ENCODE measurements around the gene MED27. TPM values are rescaled to one million over a fixed set of nuclear protein-coding genes. Genes with fewer than 3 reads are reported as not detected.
"Not testable (repeated sequence)": the region's sequence is repeated elsewhere in the genome, so short reads cannot be mapped to it uniquely, and the experiment has no call there.

MED27 gene
- total RNA-seq, 1 experiment from 2014 or later: 49.6 TPM

GRCh38 chr9:132077881-132078698 lies 1.6 kb downstream of the MED27 start:
- DNase-seq (ENCODE audit: low read depth): peak; percentile 72

- DNase-seq (ENCODE audit: low read depth): no peak
These were observed 3.8 kb downstream of the MED27 start for GRCh38 chr9:132075853-132076252.

GRCh38 chr9:132074736-132075135 lies 4.9 kb downstream of the MED27 start:
- peak; percentile 23 for DNase-seq (ENCODE audit: low read depth)

DNA sequence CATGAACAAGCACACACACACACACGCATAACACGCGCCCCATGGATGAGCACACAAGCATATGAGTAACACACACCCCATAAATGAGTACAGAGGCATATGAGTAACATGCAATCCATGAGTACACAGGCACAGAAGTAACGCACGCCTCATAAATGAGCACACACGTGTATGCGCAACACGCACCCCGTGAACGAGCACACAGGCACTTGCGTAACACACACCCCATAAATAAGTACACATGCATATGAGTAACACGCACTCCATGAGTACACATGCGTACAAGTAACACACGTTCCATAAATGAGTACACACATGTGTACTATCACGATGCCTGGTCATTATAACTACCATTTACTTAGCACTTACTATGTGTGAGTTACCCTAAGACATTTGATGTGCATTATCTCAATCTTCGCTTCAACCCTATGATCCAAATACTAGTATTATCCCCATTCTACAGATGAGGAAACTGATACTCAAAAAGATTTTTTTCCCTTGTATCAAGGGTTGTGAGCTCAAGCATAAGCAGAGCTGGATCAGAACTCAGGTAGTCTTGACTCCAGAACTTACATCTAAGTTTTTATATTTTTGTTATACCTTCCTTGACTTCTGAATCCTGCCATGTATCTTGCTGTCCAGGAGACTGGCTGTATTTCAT lies 7.7 kb downstream of the MED27 start:
- DNase-seq (ENCODE audit: low read depth): no peak

- peak; percentile 17 for DNase-seq (ENCODE audit: low read depth)
These were observed 10.4 kb downstream of the MED27 start for GRCh38 chr9:132069046-132069898.

DNA sequence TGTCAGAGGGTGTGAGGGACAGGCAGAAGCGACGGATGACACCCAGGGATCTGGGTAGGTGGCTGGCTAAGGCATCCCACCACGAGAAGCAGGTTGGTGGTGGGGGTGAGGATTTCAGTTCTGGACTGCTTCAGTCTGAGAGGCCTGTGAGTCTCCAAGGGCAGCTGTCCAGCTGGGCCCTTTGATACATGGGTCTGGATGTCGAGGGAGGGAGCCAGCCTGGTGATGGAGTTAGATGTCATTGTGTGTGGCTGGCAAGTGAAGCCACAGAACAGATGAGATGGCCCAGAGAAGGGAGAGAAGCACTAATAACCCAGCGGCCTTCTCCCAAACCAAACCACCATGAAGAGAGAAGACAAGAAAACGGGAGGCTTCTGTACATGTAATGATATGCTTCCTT lies 11.1 kb downstream of the MED27 start:
- no peak for DNase-seq (ENCODE audit: low read depth)

DNA sequence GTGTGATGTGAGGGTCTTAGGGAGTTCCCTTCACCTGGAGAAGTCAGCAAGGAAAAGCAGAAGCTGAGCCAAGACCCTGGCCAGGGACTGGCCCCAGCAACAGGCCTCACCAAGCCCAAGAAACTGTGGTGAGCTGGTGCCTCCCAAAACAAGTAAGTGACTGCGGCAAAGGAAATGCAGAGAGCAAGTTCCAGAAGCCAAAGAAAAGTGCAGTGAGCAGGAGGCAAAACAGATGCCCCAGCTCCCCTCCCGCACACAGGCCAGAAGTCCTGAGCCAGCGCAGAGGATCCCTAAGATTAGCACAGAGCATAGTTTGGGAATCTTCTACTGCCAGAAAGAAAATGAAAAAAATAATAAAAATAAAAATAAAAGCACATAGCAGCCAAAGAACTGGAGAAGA lies 13.2 kb downstream of the MED27 start:
- DNase-seq (ENCODE audit: low read depth): no peak

DNA sequence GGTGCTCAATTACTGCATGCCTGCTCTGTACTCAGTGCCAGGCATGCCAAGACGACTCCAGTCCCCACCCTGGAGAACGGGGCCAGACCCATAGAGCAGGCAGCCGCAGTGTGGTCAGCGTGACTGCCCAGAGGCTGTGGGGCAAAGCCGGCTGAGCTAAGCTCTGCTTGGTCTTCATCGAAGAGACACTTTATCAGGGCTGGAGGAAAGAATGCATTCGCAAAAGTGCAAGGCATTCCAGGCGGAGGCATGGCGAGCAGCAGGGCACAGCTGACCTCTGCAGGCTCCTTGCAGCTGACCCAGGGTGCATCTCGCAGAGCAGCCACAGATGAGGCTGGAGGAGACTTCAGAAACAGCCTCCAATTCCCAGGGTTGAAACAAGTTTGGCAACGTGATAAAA lies 13.6 kb downstream of the MED27 start:
- no peak for DNase-seq (ENCODE audit: low read depth)

- DNase-seq (ENCODE audit: low read depth): no peak
These were observed 16.4 kb downstream of the MED27 start for GRCh38 chr9:132063281-132063680.

- no peak for DNase-seq (ENCODE audit: low read depth)
These were observed 16.9 kb downstream of the MED27 start for GRCh38 chr9:132062806-132063205.

DNA sequence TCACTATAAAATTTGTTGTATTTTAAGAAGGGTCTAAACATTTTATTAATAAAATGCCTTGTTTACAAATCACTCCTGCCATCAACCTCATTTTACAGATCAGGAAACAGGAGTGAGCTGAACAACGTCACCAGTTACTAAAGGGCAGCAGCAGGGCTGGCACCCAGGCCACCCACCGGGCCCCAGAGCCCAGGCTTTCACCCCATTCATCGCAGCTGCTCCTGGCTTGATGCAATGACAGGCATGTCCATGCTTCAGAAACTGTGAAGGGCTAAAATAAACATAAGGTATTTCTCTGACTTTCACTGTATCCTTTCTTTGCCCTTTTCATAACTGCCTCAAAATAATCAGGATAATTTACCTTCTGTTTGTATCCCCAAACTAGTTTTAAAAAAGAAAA lies 18.1 kb downstream of the MED27 start:
- no peak for DNase-seq (ENCODE audit: low read depth)

- no peak for DNase-seq (ENCODE audit: low read depth)
These were observed 20.3 kb downstream of the MED27 start for GRCh38 chr9:132059361-132059760.

DNA sequence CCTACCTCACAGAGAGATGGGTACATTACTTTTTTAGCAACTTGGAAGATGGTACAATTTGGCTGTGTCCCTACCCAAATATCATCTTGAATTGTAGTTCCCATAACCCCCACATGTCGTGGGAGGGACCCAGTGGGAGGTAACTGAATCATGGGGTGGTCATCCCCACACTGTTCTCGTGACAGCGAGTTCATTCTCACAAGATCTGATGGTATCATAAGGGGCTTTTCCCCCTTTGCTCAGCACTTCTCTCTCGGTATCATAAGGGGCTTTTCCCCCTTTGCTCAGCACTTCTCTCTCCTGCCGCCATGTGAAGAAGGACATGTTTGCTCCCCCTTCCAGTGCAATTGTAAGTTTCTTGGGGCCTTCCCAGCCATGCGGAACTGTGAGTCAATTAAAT lies 21.4 kb downstream of the MED27 start:
- DNase-seq (ENCODE audit: low read depth): not testable (repeated sequence)

DNA sequence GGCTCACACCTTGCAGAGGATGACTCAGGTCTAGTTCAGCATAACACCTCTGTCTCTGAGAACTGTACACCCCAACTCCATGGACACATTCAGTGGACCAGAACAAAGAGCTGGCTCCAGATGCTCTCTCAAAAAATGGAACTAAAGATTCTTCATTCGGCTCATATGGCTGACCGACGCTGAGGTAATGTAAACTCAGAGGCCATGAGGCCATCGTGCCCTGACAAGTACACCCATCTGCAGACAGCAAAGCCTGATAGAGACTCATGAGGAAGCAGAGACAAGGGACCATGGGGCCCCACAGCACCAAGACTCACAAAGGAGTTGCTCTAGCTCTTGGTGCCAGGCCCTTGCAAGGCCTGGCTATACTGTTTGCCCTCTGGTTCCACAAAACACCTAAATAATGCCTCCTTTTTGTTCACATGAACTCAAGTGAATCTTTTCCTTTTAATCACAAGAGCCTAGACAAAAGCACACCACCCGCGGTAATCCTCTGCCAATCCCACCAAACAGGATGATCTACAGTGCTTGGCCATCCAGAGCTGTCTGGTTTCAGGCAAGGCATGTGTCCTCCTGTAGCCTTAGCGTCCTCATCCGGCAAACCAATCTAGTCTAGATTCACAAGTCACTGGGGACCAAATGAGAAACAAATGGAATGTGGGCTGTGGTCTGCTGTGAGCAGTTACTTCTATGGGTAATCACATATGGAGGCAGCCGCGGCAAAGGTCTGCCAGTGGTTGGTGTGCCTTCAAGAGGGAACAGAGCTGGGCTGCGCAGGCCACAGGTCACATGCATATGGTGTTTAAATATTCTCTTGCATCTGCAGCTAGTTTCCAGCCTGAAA lies 22.7 kb downstream of the MED27 start:
- no peak for DNase-seq (ENCODE audit: low read depth)

DNA sequence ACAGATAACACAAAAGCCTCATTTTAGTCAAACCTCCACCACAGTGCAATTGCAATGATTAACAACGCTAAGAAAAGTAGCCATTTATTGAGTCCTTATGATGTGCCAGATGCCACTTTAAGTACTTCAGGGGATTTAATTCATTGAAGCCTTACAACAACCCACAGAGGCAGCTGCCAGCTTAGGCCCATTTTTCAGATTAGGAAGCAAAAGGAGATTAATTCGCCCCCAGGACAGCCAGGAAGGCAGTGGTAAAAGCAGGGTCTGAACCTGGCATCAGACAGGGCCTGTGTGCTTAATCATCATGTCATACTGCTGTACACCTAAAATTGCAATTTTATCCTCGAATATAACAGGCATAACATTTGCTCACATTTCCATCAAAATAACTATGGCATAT lies 23.9 kb downstream of the MED27 start:
- DNase-seq (ENCODE audit: low read depth): no peak

DNA sequence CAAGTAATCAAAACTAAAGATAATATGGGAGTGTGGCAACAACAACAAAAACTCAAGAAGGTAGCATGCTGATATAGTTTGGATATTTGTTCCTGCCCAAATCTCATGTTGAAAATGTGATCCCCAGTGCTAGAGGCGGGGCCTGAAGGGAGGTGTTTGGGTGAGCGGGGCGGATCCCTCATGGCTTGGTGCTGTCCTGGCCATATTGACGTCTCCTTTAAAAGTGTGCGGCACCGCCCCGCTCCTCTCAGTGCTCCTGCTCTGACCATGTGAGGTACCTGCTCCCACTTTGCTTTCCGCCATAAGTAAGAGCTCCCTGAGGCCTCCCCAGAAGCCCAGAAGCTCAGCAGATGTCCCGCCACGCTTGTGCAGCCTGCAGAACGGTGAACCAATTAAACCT lies 25.6 kb downstream of the MED27 start:
- DNase-seq (ENCODE audit: low read depth): no peak

DNA sequence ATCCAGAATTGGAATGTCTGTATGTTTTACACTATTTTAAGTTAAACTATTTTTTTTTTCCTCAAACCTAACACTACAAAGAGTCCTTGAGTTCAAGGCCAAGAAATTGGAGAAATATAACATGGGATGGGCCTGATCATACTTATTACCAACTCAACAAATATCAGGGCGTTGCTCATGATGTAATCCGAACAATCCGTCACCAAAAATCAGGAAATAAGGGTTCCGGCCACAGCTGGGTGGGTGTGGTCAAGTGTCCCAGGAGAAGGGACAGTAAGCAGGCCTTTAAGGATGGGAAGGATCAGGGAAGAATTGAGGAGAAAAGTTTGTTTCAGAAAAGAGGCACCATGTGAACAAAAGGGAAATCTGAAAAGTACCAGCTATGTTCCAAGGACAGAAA lies 29.8 kb downstream of the MED27 start:
- no peak for DNase-seq (ENCODE audit: low read depth)

DNA sequence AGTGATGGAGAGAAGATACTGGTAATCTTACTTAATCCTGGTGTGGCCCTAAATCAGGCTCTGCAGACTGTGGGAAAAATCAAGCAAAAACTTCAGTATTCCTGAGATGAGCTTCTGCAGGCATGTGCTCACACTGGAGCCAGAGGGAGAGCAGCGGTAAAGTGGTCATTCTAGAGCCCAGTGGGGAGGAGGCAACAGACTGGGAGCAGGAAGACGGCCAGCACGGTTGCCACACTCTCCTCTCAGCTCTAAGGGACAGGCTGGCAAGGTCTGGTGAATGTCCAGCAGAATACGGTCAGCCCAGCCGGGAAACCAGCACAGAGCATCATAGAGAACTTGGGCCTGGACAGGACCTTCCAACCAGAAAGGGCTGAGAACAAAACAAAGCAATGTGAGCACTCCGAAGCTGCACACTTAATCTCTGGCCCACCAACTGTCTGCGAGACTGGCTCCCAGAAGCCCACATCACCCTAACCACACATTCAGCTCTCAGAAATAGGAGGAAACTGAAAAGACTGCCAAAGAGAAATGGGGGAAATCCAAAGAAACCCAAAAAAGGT lies 30.3 kb downstream of the MED27 start:
- DNase-seq (ENCODE audit: low read depth): peak; percentile 33

DNA sequence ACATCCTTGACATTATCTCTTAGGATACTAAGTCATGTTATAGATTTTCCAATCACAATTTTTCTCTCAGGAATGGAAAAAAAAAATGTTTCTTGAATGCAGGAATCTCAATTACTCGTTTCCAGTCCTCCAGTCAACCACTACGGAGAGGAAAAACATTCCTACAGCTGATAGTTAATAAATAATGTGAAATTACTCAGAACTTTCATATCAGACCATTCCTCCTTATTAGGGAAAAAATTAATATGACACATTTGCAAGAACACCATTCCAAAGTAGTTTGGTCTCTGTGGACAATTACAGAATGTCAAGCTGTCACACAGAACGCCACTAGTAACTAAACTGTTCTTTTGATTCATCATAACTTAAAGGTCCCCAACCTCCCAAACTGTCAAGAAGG lies 31.5 kb downstream of the MED27 start:
- no peak for DNase-seq (ENCODE audit: low read depth)

DNA sequence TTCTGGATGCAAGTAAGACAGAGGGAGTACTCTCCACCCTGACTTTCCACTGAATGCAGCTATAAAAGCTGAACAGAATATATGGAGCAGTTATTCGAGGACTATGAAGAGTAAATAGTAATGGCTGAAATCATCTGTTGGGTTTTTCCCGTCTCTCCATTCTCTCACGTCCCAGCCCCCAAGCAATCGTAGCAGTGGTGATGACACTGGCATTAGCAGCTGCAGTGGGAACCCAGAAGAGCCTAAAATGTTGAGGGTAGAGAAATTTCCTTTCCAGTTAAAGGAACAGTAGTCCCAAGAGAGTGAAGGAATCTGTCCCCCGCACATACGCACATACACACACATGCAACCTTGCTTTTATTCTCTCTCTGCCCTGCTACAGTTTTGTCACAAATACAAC lies 33.2 kb downstream of the MED27 start:
- peak; percentile 89 for DNase-seq (ENCODE audit: low read depth)

Data from LHCN-M2 (cell line).